DND-41 (cell line): ENCODE data around the gene RAD21L1.
A peak's percentile ranks its signal among the peaks of the same experiment; 100 is the strongest.
"Not testable (repeated sequence)": the region's sequence is repeated elsewhere in the genome, so short reads cannot be mapped to it uniquely, and the experiment has no call there.

Source experiments
- ATAC-seq: fragments of 200-7000 bp; cut with Tn5 transposase; 3 replicates; pipeline ENCODE4 v1.9.1; 2021; ENCODE audit warnings: low read depth; ENCODE audit not compliant: insufficient read depth
- DNase-seq: peaks from one replicate; pipeline ENCODE4 v3.0.0-alpha.2; 2020
- H2AFZ ChIP-seq: 2 replicates; pipeline ENCODE4 v1.6.0; 2012; ENCODE audit warnings: low read depth, low read length
- H3K27ac ChIP-seq: 2 replicates; pipeline ENCODE4 v1.5.1; 2012; ENCODE audit warnings: low read length, inconsistent platforms
- H3K27me3 ChIP-seq: fragments of 200-600 bp; sonication (generic); 2 replicates; pipeline ENCODE4 v1.6.0; 2012; ENCODE audit warnings: low read length, mild to moderate bottlenecking, inconsistent platforms; ENCODE audit not compliant: insufficient read depth, poor library complexity
- H3K36me3 ChIP-seq: 2 replicates; pipeline ENCODE4 v1.5.1; 2012; ENCODE audit warnings: low read length, inconsistent platforms; ENCODE audit not compliant: insufficient read depth
- H3K4me1 ChIP-seq: 2 replicates; pipeline ENCODE4 v1.5.1; 2012; ENCODE audit warnings: mild to moderate bottlenecking, low read length; ENCODE audit not compliant: insufficient read depth
- H3K4me2 ChIP-seq: 2 replicates; pipeline ENCODE4 v1.6.0; 2012; ENCODE audit warnings: mild to moderate bottlenecking, moderate library complexity, low read length, inconsistent platforms; ENCODE audit not compliant: insufficient read depth
- H3K4me3 ChIP-seq, 2 experiments: fragments of 200-600 bp in 1 of 2; shearing (Covaris generic) in 1 of 2; 2 replicates each; pipeline ENCODE4 v1.5.1; 2012 to 2016; ENCODE audit warnings: inconsistent platforms in 2 of 2, low read length in 2 of 2, mild to moderate bottlenecking in 2 of 2, low read depth in 1 of 2, moderate library complexity in 1 of 2
- H3K79me2 ChIP-seq: 2 replicates; pipeline ENCODE4 v1.6.0; 2012; ENCODE audit warnings: low read length, inconsistent platforms; ENCODE audit not compliant: insufficient read depth
- H3K9ac ChIP-seq: 2 replicates; pipeline ENCODE4 v1.6.0; 2012; ENCODE audit warnings: low read depth, mild to moderate bottlenecking, inconsistent platforms, low read length, moderate library complexity
- H3K9me3 ChIP-seq: 2 replicates; pipeline ENCODE4 v1.5.1; 2012; ENCODE audit warnings: low read length, moderate library complexity, mild to moderate bottlenecking, inconsistent platforms; ENCODE audit not compliant: insufficient read depth, severe bottlenecking
- H4K20me1 ChIP-seq: 2 replicates; pipeline ENCODE4 v1.6.0; 2012; ENCODE audit warnings: low read length; ENCODE audit not compliant: insufficient read depth
- CTCF ChIP-seq: IDR thresholded peaks from 2 replicates; pipeline ENCODE4 v1.5.1; 2012; ENCODE audit warnings: borderline replicate concordance, low read length, moderate library complexity, mild to moderate bottlenecking; ENCODE audit not compliant: poor library complexity, severe bottlenecking; ENCODE audit errors: extremely low read depth
- EZH2 ChIP-seq: IDR thresholded peaks from 3 replicates; pipeline ENCODE4 v1.6.1; 2012; ENCODE audit warnings: borderline replicate concordance, low read depth, mild to moderate bottlenecking, moderate library complexity, low read length, inconsistent platforms; ENCODE audit not compliant: severe bottlenecking

The RAD21L1 gene

GRCh38 chr20:1242099-1242498 is 16.3 kb downstream of the RAD21L1 start:
- no peaks in the 10 kb centered on the region for H3K36me3 ChIP-seq
- H3K9me3 ChIP-seq = no peaks in the 10 kb centered on the region
- H3K4me2 ChIP-seq = no peak overlapping the region
- H3K4me3 ChIP-seq = no peak overlapping the region
- no peaks in the 10 kb centered on the region for H3K79me2 ChIP-seq
- DNase-seq = no peak
- no peak for ATAC-seq
- no peak overlapping the region for H3K27ac ChIP-seq
- no peaks in the 10 kb centered on the region for H4K20me1 ChIP-seq
- no peak overlapping the region for H2AFZ ChIP-seq
- TF ChIP-seq EZH2 (no peak), CTCF (no peak)
- no peak overlapping the region for H3K9ac ChIP-seq
- no peaks in the 10 kb centered on the region for H3K4me1 ChIP-seq
- peaks cover 27% of the 10 kb centered on the region for H3K27me3 ChIP-seq

- no peaks in the 10 kb centered on the region for H3K36me3 ChIP-seq
- no peaks in the 10 kb centered on the region for H4K20me1 ChIP-seq
- no peak overlapping the region for H3K4me2 ChIP-seq
- H3K4me3 ChIP-seq = no peak overlapping the region
- no peak overlapping the region for H3K27ac ChIP-seq
- no peak overlapping the region for H2AFZ ChIP-seq
- peaks cover 30% of the 10 kb centered on the region for H3K27me3 ChIP-seq
- no peaks in the 10 kb centered on the region for H3K9me3 ChIP-seq
- no peak for DNase-seq
- no peaks in the 10 kb centered on the region for H3K79me2 ChIP-seq
- H3K4me1 ChIP-seq = no peaks in the 10 kb centered on the region
- TF ChIP-seq EZH2 = no peak
- TF ChIP-seq CTCF = no peak
- no peak for ATAC-seq
- H3K9ac ChIP-seq = no peak overlapping the region
Measured at GRCh38 chr20:1242530-1242929, 16.7 kb downstream of the RAD21L1 start.

GRCh38 chr20:1245578-1245977 is 19.7 kb downstream of the RAD21L1 start:
- TF ChIP-seq CTCF = no peak
- TF ChIP-seq EZH2 = peak; percentile 26
- Histone ChIP-seq H3K4me2 (no peak overlapping the region), H4K20me1 (no peaks in the 10 kb centered on the region), H3K9ac (no peak overlapping the region), H3K4me3 (no peak overlapping the region), H3K79me2 (no peaks in the 10 kb centered on the region), H3K36me3 (no peaks in the 10 kb centered on the region), H3K9me3 (no peaks in the 10 kb centered on the region), H3K27ac (no peak overlapping the region), H2AFZ (no peak overlapping the region), H3K4me1 (no peaks in the 10 kb centered on the region), H3K27me3 (peaks cover 29% of the 10 kb centered on the region)
- no peak for DNase-seq
- ATAC-seq = no peak

- TF ChIP-seq CTCF (no peak), EZH2 (no peak)
- ATAC-seq (no peak), DNase-seq (no peak)
- H3K4me2 ChIP-seq = no peak overlapping the region
- peaks cover 32% of the 10 kb centered on the region for H3K27me3 ChIP-seq
- H3K4me3 ChIP-seq = no peak overlapping the region
- no peaks in the 10 kb centered on the region for H4K20me1 ChIP-seq
- no peak overlapping the region for H3K27ac ChIP-seq
- no peaks in the 10 kb centered on the region for H3K4me1 ChIP-seq
- H3K36me3 ChIP-seq = no peaks in the 10 kb centered on the region
- no peak overlapping the region for H3K9ac ChIP-seq
- no peaks in the 10 kb centered on the region for H3K79me2 ChIP-seq
- H2AFZ ChIP-seq = no peak overlapping the region
- H3K9me3 ChIP-seq = no peaks in the 10 kb centered on the region
Measured at GRCh38 chr20:1247689-1248088, 21.8 kb downstream of the RAD21L1 start.

- not testable (repeated sequence) for ATAC-seq
Measured at GRCh38 chr20:1250282-1250681, 24.4 kb downstream of the RAD21L1 start.

More at GRCh38 chr20:1250282-1250681, 24.4 kb downstream of the RAD21L1 start:
- H4K20me1 ChIP-seq, H3K4me2 ChIP-seq, H3K79me2 ChIP-seq, H3K9me3 ChIP-seq, H3K9ac ChIP-seq, H2AFZ ChIP-seq, H3K4me1 ChIP-seq, DNase-seq, H3K4me3 ChIP-seq, H3K36me3 ChIP-seq, H3K27ac ChIP-seq: not testable (repeated sequence)
- peaks cover 33% of the 10 kb centered on the region for H3K27me3 ChIP-seq
